SK-N-SH treated with all-trans-retinoic acid at 6 μM for 48 hours (cell line): ENCODE results near the gene PAK4.

Experiments used
- GLIS3 ChIP-seq: fragments of 250-450 bp; sonication (Bioruptor Pico); IDR thresholded peaks from 2 replicates; pipeline ENCODE4 v1.5.0; 2020; ENCODE audit warnings: mild to moderate bottlenecking, moderate library complexity
- OSR1 ChIP-seq: fragments of 250-450 bp; sonication (Bioruptor Pico); IDR thresholded peaks from 2 replicates; pipeline ENCODE4 v1.8.0; 2022; ENCODE audit warnings: moderate library complexity, mild to moderate bottlenecking, inconsistent platforms
- RARB ChIP-seq: fragments of 250-450 bp; sonication (Bioruptor Pico); IDR thresholded peaks from 2 replicates; pipeline ENCODE4 v1.8.0; 2021; ENCODE audit warnings: mild to moderate bottlenecking, moderate library complexity
- TCF4 ChIP-seq: fragments of 250-450 bp; sonication (Bioruptor Pico); IDR thresholded peaks from 2 replicates; pipeline ENCODE4 v1.8.0; 2021; ENCODE audit warnings: mild to moderate bottlenecking, moderate library complexity, borderline replicate concordance
- TF ChIP-seq, protein P1 (sequence below): fragments of 250-450 bp; sonication (Bioruptor Pico); IDR thresholded peaks from 2 replicates; pipeline ENCODE4 v1.8.0; 2020; ENCODE audit warnings: mild to moderate bottlenecking, moderate library complexity, borderline replicate concordance
- TF ChIP-seq, protein P2 (sequence below): fragments of 250-450 bp; sonication (Bioruptor Pico); IDR thresholded peaks from 2 replicates; pipeline ENCODE4 v1.5.1; 2021; ENCODE audit warnings: mild to moderate bottlenecking, moderate library complexity

DNA sequence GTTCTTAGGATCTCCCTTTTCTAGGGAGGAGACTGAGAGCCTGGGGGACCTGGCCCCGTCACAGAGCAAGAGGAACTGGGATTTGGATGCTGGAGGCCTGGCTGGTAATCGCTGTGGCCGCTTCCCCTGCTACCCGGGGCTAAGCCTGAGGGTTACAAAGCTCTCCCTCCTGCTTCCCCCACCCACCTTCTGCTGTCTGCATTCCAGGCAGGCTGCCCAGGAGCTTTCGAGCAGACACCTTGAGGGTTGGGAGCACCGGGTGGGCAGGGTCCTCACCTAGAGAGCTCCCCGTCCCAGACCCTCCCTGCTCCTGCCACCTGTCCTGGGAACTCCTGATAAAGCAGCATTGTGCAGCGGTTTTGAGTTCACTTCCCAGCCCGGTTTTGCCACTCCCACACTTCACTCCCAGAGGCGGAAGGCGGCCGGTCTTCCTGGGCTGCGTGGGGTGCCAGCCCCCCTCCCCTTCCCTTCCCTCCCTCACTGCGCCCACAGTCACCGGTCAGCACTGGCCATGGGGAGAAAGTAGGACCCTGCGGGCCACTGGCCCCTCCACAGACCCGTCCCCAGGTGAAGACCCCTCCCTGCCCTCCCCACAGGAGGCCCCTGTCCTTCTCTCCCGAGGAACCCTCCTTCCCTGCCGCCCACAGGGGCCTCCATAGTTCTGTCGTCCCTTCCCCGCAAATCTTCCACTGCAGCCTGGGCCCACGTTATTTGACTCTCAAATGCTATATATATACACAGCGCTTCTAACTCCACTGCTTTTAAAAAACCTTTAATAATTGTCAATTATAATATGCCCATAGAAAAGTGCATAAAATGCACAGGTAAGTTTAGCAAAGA is 8.1 kb downstream of the PAK4 start:
- no peak for TF ChIP-seq OSR1 (CRISPR knock-in tag)
- no peak for TF ChIP-seq GLIS3 (CRISPR knock-in tag)
- TF ChIP-seq, protein P1, sequence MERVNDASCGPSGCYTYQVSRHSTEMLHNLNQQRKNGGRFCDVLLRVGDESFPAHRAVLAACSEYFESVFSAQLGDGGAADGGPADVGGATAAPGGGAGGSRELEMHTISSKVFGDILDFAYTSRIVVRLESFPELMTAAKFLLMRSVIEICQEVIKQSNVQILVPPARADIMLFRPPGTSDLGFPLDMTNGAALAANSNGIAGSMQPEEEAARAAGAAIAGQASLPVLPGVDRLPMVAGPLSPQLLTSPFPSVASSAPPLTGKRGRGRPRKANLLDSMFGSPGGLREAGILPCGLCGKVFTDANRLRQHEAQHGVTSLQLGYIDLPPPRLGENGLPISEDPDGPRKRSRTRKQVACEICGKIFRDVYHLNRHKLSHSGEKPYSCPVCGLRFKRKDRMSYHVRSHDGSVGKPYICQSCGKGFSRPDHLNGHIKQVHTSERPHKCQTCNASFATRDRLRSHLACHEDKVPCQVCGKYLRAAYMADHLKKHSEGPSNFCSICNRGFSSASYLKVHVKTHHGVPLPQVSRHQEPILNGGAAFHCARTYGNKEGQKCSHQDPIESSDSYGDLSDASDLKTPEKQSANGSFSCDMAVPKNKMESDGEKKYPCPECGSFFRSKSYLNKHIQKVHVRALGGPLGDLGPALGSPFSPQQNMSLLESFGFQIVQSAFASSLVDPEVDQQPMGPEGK (CRISPR knock-in tag): no peak
- TF ChIP-seq, protein P2, sequence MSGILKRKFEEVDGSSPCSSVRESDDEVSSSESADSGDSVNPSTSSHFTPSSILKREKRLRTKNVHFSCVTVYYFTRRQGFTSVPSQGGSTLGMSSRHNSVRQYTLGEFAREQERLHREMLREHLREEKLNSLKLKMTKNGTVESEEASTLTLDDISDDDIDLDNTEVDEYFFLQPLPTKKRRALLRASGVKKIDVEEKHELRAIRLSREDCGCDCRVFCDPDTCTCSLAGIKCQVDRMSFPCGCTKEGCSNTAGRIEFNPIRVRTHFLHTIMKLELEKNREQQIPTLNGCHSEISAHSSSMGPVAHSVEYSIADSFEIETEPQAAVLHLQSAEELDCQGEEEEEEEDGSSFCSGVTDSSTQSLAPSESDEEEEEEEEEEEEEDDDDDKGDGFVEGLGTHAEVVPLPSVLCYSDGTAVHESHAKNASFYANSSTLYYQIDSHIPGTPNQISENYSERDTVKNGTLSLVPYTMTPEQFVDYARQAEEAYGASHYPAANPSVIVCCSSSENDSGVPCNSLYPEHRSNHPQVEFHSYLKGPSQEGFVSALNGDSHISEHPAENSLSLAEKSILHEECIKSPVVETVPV: no peak
- TF ChIP-seq RARB (CRISPR knock-in tag): no peak
- TF ChIP-seq TCF4: no peak
